Osteoblast (primary cell): ENCODE measurements around the gene PLOD3. TPM values are rescaled to one million over a fixed set of nuclear protein-coding genes. Genes with fewer than 3 reads are reported as not detected.

ENCODE experiments used
- DNase-seq: peaks from one replicate; pipeline ENCODE4 v3.0.0; 2011; ENCODE audit warnings: low spot score, mixed read lengths; ENCODE audit not compliant: insufficient read length; ENCODE audit errors: missing footprints
- H2AFZ ChIP-seq: 2 replicates; pipeline ENCODE4 v1.6.0; 2011; ENCODE audit warnings: mild to moderate bottlenecking, low read length
- H3K27ac ChIP-seq: 2 replicates; pipeline ENCODE4 v1.5.1; 2011; ENCODE audit warnings: mild to moderate bottlenecking, low read depth, low read length, moderate library complexity
- H3K27me3 ChIP-seq: 2 replicates; pipeline ENCODE4 v1.6.0; 2012; ENCODE audit warnings: mild to moderate bottlenecking, control low read depth, inconsistent platforms, low read length, moderate library complexity; ENCODE audit not compliant: insufficient read depth
- H3K36me3 ChIP-seq: 2 replicates; pipeline ENCODE4 v1.5.1; 2011; ENCODE audit warnings: mild to moderate bottlenecking, low read length, control low read depth, moderate library complexity; ENCODE audit not compliant: insufficient read depth
- H3K4me1 ChIP-seq: 2 replicates; pipeline ENCODE4 v1.5.1; 2011; ENCODE audit warnings: mild to moderate bottlenecking, low read length, control low read depth, moderate library complexity; ENCODE audit not compliant: insufficient read depth
- H3K4me2 ChIP-seq: 2 replicates; pipeline ENCODE4 v1.6.0; 2011; ENCODE audit warnings: mild to moderate bottlenecking, low read length; ENCODE audit not compliant: insufficient read depth
- H3K4me3 ChIP-seq: fragments of 200-600 bp; sonication (generic); 3 replicates; pipeline ENCODE4 v1.5.1; 2012; ENCODE audit warnings: mild to moderate bottlenecking, low read length, inconsistent platforms; ENCODE audit not compliant: insufficient read depth
- H3K79me2 ChIP-seq: 2 replicates; pipeline ENCODE4 v1.6.0; 2012; ENCODE audit warnings: mild to moderate bottlenecking, low read length, control low read depth, inconsistent platforms; ENCODE audit not compliant: insufficient read depth
- H3K9me3 ChIP-seq: 2 replicates; pipeline ENCODE4 v1.5.1; 2011; ENCODE audit warnings: low read depth, low read length, control low read depth
- H4K20me1 ChIP-seq: 2 replicates; pipeline ENCODE4 v1.6.0; 2012; ENCODE audit warnings: mild to moderate bottlenecking, low read length, control low read depth; ENCODE audit not compliant: insufficient read depth
- total RNA-seq: library from RNA; depleted of rRNA; stranded (reverse); fragments of >200 nt; gene quantifications from 2 replicates; pipeline ENCODE4 v1.2.3, GENCODE V29; 2012
- TF ChIP-seq, protein P1 (sequence below): IDR thresholded peaks from 2 replicates; pipeline ENCODE4 v1.5.1; 2011; ENCODE audit warnings: mild to moderate bottlenecking, low read depth, low read length, moderate library complexity; ENCODE audit errors: extremely low read depth

The PLOD3 gene
- total RNA-seq, 1 donor: 81.8 TPM

DNA sequence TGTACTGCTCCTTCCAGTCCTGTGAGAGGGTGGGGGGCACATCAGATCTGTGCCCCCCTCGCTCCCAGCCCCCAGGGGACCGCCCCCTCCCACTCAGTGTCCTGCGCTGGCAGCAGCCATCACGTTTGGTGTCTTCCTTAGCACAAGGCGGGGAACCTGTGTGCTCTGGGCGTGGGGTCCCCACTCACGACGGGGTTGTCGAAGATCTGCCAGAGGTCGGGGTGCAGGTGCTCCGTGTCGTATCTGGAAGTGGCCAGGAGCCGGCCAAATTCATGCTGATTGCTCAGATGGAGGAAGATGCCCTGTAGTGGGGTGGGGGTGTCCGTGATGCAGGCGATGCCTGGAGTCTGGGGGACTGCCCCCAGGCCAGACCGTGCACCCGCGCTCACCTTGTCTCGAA lies 7.2 kb downstream of the PLOD3 start:
- peaks cover 4% of the 10 kb centered on the region for H3K79me2 ChIP-seq
- peak; percentile 79 for DNase-seq
- H3K27me3 ChIP-seq: no peaks in the 10 kb centered on the region
- H3K4me2 ChIP-seq: no peak overlapping the region
- no peak overlapping the region for H3K27ac ChIP-seq
- no peaks in the 10 kb centered on the region for H3K9me3 ChIP-seq
- H4K20me1 ChIP-seq: no peaks in the 10 kb centered on the region
- H3K4me3 ChIP-seq: no peak overlapping the region
- no peaks in the 10 kb centered on the region for H3K4me1 ChIP-seq
- TF ChIP-seq, protein P1, sequence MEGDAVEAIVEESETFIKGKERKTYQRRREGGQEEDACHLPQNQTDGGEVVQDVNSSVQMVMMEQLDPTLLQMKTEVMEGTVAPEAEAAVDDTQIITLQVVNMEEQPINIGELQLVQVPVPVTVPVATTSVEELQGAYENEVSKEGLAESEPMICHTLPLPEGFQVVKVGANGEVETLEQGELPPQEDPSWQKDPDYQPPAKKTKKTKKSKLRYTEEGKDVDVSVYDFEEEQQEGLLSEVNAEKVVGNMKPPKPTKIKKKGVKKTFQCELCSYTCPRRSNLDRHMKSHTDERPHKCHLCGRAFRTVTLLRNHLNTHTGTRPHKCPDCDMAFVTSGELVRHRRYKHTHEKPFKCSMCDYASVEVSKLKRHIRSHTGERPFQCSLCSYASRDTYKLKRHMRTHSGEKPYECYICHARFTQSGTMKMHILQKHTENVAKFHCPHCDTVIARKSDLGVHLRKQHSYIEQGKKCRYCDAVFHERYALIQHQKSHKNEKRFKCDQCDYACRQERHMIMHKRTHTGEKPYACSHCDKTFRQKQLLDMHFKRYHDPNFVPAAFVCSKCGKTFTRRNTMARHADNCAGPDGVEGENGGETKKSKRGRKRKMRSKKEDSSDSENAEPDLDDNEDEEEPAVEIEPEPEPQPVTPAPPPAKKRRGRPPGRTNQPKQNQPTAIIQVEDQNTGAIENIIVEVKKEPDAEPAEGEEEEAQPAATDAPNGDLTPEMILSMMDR: no peak
- peaks cover 35% of the 10 kb centered on the region for H3K36me3 ChIP-seq
- H2AFZ ChIP-seq: no peak overlapping the region

DNA sequence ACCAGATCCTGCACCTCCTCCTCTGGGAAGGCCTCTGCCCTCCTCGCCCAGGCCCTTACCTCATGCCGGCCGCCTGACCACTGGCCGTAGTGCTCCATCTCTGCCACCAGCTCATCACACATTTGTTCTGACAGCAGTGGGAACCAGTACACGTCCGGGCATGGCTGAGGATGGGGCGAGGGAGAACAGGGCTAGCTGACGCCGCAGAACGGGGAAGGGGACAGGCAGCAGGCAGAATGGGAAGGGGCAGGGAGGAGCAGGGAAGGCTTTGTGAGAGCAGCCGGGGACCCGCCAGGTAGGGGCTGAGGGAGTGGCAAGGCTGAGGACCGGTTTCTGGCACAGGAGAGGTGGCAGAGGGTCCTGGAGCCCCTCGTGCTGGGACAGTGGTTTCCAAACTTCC lies 8.6 kb downstream of the PLOD3 start:
- Histone ChIP-seq H4K20me1 (no peaks in the 10 kb centered on the region), H3K79me2 (no peaks in the 10 kb centered on the region), H3K4me3 (no peak overlapping the region), H2AFZ (no peak overlapping the region), H3K4me2 (no peak overlapping the region), H3K27ac (no peak overlapping the region), H3K9me3 (no peaks in the 10 kb centered on the region), H3K27me3 (no peaks in the 10 kb centered on the region), H3K36me3 (peaks cover 31% of the 10 kb centered on the region), H3K4me1 (no peaks in the 10 kb centered on the region)
- DNase-seq: peak; percentile 32
- TF ChIP-seq, protein P1: no peak

DNA sequence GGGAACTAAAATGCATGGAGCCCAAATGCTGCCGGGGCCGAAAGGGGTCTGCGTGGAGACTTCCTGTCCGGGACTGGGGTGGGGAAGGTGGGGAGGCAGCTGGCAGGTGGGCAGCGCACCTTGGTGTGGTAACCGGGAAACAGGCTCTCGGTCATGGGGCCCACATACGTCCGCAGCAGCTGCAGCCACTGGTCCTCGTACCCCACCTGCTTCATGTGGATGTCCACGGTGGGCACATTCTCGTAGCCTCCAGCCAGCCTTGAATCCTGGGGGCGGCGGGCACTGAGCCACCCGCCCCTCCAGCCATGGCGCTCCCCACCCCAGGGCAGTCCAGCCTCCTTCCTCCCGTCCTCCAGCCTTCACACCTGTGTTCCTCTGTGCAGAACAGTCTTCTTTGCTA lies 9.9 kb downstream of the PLOD3 start:
- Histone ChIP-seq H3K4me1 (no peaks in the 10 kb centered on the region), H3K4me2 (no peak overlapping the region), H4K20me1 (no peaks in the 10 kb centered on the region), H2AFZ (no peak overlapping the region), H3K9me3 (no peaks in the 10 kb centered on the region), H3K27me3 (peaks cover 11% of the 10 kb centered on the region), H3K27ac (no peak overlapping the region), H3K79me2 (no peaks in the 10 kb centered on the region), H3K4me3 (no peak overlapping the region), H3K36me3 (peaks cover 31% of the 10 kb centered on the region)
- peak; percentile 79 for DNase-seq
- TF ChIP-seq, protein P1: no peak

DNA sequence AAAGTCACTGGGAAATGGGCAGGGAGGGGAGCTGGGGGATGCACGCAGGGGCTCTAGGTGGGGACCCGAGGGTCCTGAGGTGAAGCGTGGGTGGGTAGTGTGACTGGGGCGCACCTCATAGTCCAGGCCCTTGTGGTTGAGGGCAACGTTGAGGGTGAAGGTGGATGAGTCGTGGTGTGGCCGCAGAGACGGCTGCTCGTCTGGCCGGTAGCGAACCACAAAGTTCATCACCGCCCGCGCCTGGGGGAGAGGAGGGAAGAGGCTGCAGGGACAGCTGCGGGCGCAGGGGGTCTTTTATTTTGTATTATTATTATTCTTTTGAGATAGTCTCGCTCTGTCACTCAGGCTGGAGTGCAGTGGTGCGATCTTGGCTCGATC lies 10.7 kb downstream of the PLOD3 start:
- no peak overlapping the region for H3K4me2 ChIP-seq

More for the DNA sequence above, 10.7 kb downstream of the PLOD3 start:
- TF ChIP-seq, protein P1: no peak
- peaks cover 19% of the 10 kb centered on the region for H3K27me3 ChIP-seq
- H3K9me3 ChIP-seq: no peaks in the 10 kb centered on the region
- H4K20me1 ChIP-seq: no peaks in the 10 kb centered on the region
- H3K4me1 ChIP-seq: no peaks in the 10 kb centered on the region
- no peak overlapping the region for H2AFZ ChIP-seq
- no peak overlapping the region for H3K4me3 ChIP-seq
- H3K79me2 ChIP-seq: no peaks in the 10 kb centered on the region
- no peak for DNase-seq
- peaks cover 26% of the 10 kb centered on the region for H3K36me3 ChIP-seq
- H3K27ac ChIP-seq: no peak overlapping the region
